ENCODE data around the gene PICALM.

DNA sequence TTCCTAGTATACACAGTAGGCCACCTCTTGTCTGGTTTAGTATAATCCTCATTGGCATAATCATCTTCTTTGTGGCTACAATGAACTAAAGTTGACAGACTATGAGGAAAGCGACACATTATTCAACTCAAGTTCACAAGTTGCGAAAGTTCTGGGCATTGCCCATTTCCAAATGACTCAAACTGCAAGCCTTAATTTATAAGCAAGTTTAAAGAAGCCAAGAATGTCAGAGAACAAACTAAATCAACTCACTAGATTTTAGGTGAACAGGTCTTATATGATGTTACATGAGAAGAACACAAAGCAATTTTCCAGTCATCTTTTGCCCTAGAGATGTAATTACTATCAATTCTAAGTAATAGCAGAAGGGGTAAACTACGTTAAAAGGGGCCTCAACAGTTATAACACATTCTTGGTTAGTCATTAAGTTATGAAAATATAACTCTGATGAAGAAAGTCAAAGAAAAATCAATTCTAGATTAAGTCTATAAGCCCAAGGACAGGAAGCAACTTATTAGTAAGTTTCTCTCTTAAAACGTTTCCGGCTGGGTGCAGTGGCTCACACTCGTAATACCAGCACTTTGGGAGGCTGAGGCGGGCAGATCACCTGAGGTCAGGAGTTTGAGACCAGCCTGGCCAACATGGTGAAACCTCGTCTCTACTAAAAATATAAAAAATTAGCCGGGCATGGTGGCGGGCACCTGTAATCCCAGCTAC, 21.5 kb downstream of the PICALM start:
- TF ChIP-seq RFX5 (IDR thresholded peaks at IDR 0.05): no peak
- TF ChIP-seq SMC3 (IDR thresholded peaks at IDR 0.05): no peak
- no peak for TF ChIP-seq RAD21 (conservative IDR thresholded peaks at IDR 0.05 in 1 of 2, IDR thresholded peaks at IDR 0.05 in 1 of 2)
- TF ChIP-seq CTCF (IDR thresholded peaks at IDR 0.05): no peak

All from A549 (cell line).